Thoracic aorta (tissue), 2 donors: ENCODE measurements around the gene OR10G7. TPM values are rescaled to one million over a fixed set of nuclear protein-coding genes. Genes with fewer than 3 reads are reported as not detected.

Experiments
- ATAC-seq: fragments of 150-250 bp; one replicate; pipeline ENCODE4 v1.8.0; 2017; ENCODE audit warnings: low read depth; ENCODE audit not compliant: insufficient number of reproducible peaks, low FRiP score
- DNase-seq: peaks from one replicate; pipeline ENCODE4 v3.0.0-alpha.2; 2020; ENCODE audit warnings: low spot score
- H3K27ac ChIP-seq, 2 donors: fragments of 200-600 bp; sonication (generic); 1 replicate in 1 of 2; 2 replicates in 1 of 2; pipeline ENCODE4 v1.5.1; 2016; ENCODE audit warnings: mild to moderate bottlenecking in 2 of 2, moderate library complexity in 2 of 2
- H3K27me3 ChIP-seq: fragments of 200-600 bp; sonication (generic); replicated peaks from 2 replicates; pipeline ENCODE4 v1.6.0; 2016; ENCODE audit warnings: mild to moderate bottlenecking; ENCODE audit not compliant: insufficient read depth
- H3K36me3 ChIP-seq: fragments of 200-600 bp; sonication (generic); one replicate; pipeline ENCODE4 v1.5.1; 2016
- H3K4me1 ChIP-seq, 2 donors: fragments of 200-600 bp; sonication (generic); 1 replicate in 1 of 2; 2 replicates in 1 of 2; pipeline versions ENCODE4 v1.5.1 to v1.6.0; 2016; ENCODE audit warnings: low read depth in 2 of 2, mild to moderate bottlenecking in 1 of 2; ENCODE audit not compliant: control insufficient read depth in 1 of 2
- H3K4me3 ChIP-seq: fragments of 200-600 bp; sonication (generic); 2 replicates; pipeline ENCODE4 v1.5.1; 2016; ENCODE audit warnings: mild to moderate bottlenecking
- H3K9me3 ChIP-seq: fragments of 200-600 bp; sonication (generic); 2 replicates; pipeline ENCODE4 v1.5.1; 2016
- CTCF ChIP-seq: fragments of 200-600 bp; sonication (generic); IDR thresholded peaks from one replicate; pipeline ENCODE4 v1.5.1; 2019; ENCODE audit warnings: antibody characterized with exemption
- total RNA-seq, 2 donors: library from RNA; depleted of rRNA; stranded (reverse); fragments of >200 nt; gene quantifications; one replicate each; pipeline versions ENCODE4 v1.1.0 to v1.2.3, GENCODE V29; 2016

Gene OR10G7
- total RNA-seq, 2 donors from 2014 or later: not detected

GRCh38 chr11:124075492-124075840, 34.3 kb upstream of the OR10G7 start:
- H3K27ac ChIP-seq: no peak overlapping the region
- peaks cover 0 to 16% of the 10 kb centered on the region in 2 donors for H3K4me1 ChIP-seq
- no peak for ATAC-seq
- no peaks in the 10 kb centered on the region for H3K36me3 ChIP-seq
- no peak for TF ChIP-seq CTCF
- no peaks in the 10 kb centered on the region for H3K9me3 ChIP-seq
- peaks cover 3% of the 10 kb centered on the region for H3K27me3 ChIP-seq
- no peak for DNase-seq
- no peak overlapping the region for H3K4me3 ChIP-seq

GRCh38 chr11:124074554-124074953, 33.4 kb upstream of the OR10G7 start:
- ATAC-seq (no peak), DNase-seq (no peak)
- H3K27me3 ChIP-seq: peaks cover 3% of the 10 kb centered on the region
- no peak for TF ChIP-seq CTCF
- no peak overlapping the region for H3K4me3 ChIP-seq
- H3K27ac ChIP-seq: no peak overlapping the region
- H3K36me3 ChIP-seq: no peaks in the 10 kb centered on the region
- H3K9me3 ChIP-seq: no peaks in the 10 kb centered on the region
- peaks cover 0 to 16% of the 10 kb centered on the region in 2 donors for H3K4me1 ChIP-seq

- no peak for ATAC-seq
- Histone ChIP-seq H3K9me3 (no peaks in the 10 kb centered on the region), H3K4me1 (peaks cover 0 to 16% of the 10 kb centered on the region in 2 donors), H3K27me3 (peaks cover 3% of the 10 kb centered on the region), H3K36me3 (no peaks in the 10 kb centered on the region), H3K4me3 (no peak overlapping the region), H3K27ac (no peak overlapping the region)
- no peak for DNase-seq
- no peak for TF ChIP-seq CTCF
Measured at GRCh38 chr11:124072147-124072546, 31.0 kb upstream of the OR10G7 start.

GRCh38 chr11:124071623-124071948, 30.5 kb upstream of the OR10G7 start:
- Histone ChIP-seq H3K4me3 (peak overlapping the region; percentile 37), H3K27me3 (peaks cover 3% of the 10 kb centered on the region), H3K27ac (no peak overlapping the region), H3K4me1 (peaks cover 0 to 16% of the 10 kb centered on the region in 2 donors), H3K36me3 (no peaks in the 10 kb centered on the region), H3K9me3 (no peaks in the 10 kb centered on the region)
- TF ChIP-seq CTCF: no peak
- DNase-seq (no peak), ATAC-seq (no peak)

- peaks cover 3% of the 10 kb centered on the region for H3K27me3 ChIP-seq
- ATAC-seq (no peak), DNase-seq (no peak)
- peak overlapping the region; percentile 37 for H3K4me3 ChIP-seq
- H3K36me3 ChIP-seq: no peaks in the 10 kb centered on the region
- peaks cover 0 to 13% of the 10 kb centered on the region in 2 donors for H3K4me1 ChIP-seq
- no peak overlapping the region for H3K27ac ChIP-seq
- TF ChIP-seq CTCF: peak; percentile 77
- H3K9me3 ChIP-seq: no peaks in the 10 kb centered on the region
Measured at GRCh38 chr11:124070915-124071622, 29.9 kb upstream of the OR10G7 start.
